Mucosa of descending colon (tissue), 3 donors: ENCODE results near the gene GSTM2. TPM values are rescaled to one million over a fixed set of nuclear protein-coding genes. Genes with fewer than 3 reads are reported as not detected.

Experiments used
- ATAC-seq: fragments of 200-7000 bp; cut with Tn5 transposase; one replicate; pipeline ENCODE4 v1.9.1; 2020; ENCODE audit warnings: mild to moderate bottlenecking, moderate library complexity
- DNase-seq, 3 donors: peaks; one replicate each; pipeline ENCODE4 v3.0.0-alpha.2; 2020
- H3K36me3 ChIP-seq: fragments of 200-600 bp; one replicate; pipeline ENCODE4 v1.8.0; 2021; ENCODE audit warnings: low read depth, mild to moderate bottlenecking
- H3K4me1 ChIP-seq: fragments of 200-600 bp; one replicate; pipeline ENCODE4 v1.8.0; 2021; ENCODE audit warnings: low read depth, mild to moderate bottlenecking
- H3K4me3 ChIP-seq: fragments of 200-600 bp; one replicate; pipeline ENCODE4 v1.8.0; 2021; ENCODE audit warnings: mild to moderate bottlenecking
- H3K9me3 ChIP-seq: fragments of 200-600 bp; one replicate; pipeline ENCODE4 v1.8.0; 2021; ENCODE audit warnings: mild to moderate bottlenecking
- CTCF ChIP-seq: fragments of 200-600 bp; IDR thresholded peaks from one replicate; pipeline ENCODE4 v1.8.0; 2022; ENCODE audit warnings: antibody characterized with exemption, mild to moderate bottlenecking
- intact Hi-C, 2 donors: fragments of 100-400 bp; cut with DNase I in 1 of 2; cut with micrococcal nuclease in 1 of 2; formaldehyde crosslinking; loops; one replicate each; pipeline versions ENCODE4 v1.11.0 to v1.11.1; 2022; cut with DNase I, micrococcal nuclease
- total RNA-seq, 3 donors: library from RNA; stranded (reverse); fragmentation: NEBNext Ultra II Directional in 2 of 3; extraction: Animal tissue kit (Norgen Biotek cat#: 25700) in 2 of 3; gene quantifications; one replicate each; pipeline versions ENCODE4 v1.2.1 to v1.2.4, GENCODE V29; 2021 to 2023
- donor health status: DM: no; HTN: no; CAD: no; lungs with moderate emphysema.
- donor health status: DM: no; HTN: no; CAD: no.
- donor health status: DM: no; HTN: yes; CAD: no.

Gene GSTM2
- total RNA-seq, 3 donors from 2014 or later, result 23.8 to 87.7 (median 41.0) TPM

GRCh38 chr1:109644670-109645069 lies 23.2 kb upstream of the GSTM2 start:
- no peaks in the 10 kb centered on the region for H3K9me3 ChIP-seq
- DNase-seq, result no peak
- no peak for TF ChIP-seq CTCF
- H3K4me1 ChIP-seq, result peaks cover 7% of the 10 kb centered on the region
- ATAC-seq, result no peak
- intact Hi-C loops, result loop anchor here (5.0 to 10.0 kb wide), 3 partner anchors 97 to 340 kb away; partner anchors contain the start of genes AHCYL1 (in 1 of the 2) and GNAI3 (in 1 of the 2)
- no peak overlapping the region for H3K4me3 ChIP-seq
- H3K36me3 ChIP-seq, result no peaks in the 10 kb centered on the region

GRCh38 chr1:109649491-109649914 lies 18.4 kb upstream of the GSTM2 start:
- no peaks in the 10 kb centered on the region for H3K36me3 ChIP-seq
- TF ChIP-seq CTCF, result no peak
- intact Hi-C loops, result loop anchor here in 1 of 2 donors (10.0 kb wide), 1 partner anchor 335 kb away; the partner anchor contains the start of gene AHCYL1
- no peaks in the 10 kb centered on the region for H3K4me1 ChIP-seq
- H3K9me3 ChIP-seq, result no peaks in the 10 kb centered on the region
- ATAC-seq (no peak), DNase-seq (no peak)
- H3K4me3 ChIP-seq, result no peak overlapping the region

GRCh38 chr1:109650609-109651008 lies 17.2 kb upstream of the GSTM2 start:
- intact Hi-C loops, result no loop called here
- H3K9me3 ChIP-seq, result no peaks in the 10 kb centered on the region
- no peaks in the 10 kb centered on the region for H3K36me3 ChIP-seq
- DNase-seq (no peak), ATAC-seq (no peak)
- TF ChIP-seq CTCF, result no peak
- H3K4me1 ChIP-seq, result peaks cover 5% of the 10 kb centered on the region
- H3K4me3 ChIP-seq, result no peak overlapping the region

- ATAC-seq, result no peak
- Histone ChIP-seq H3K9me3 (no peaks in the 10 kb centered on the region), H3K4me3 (no peak overlapping the region), H3K4me1 (peaks cover 10% of the 10 kb centered on the region), H3K36me3 (no peaks in the 10 kb centered on the region)
- TF ChIP-seq CTCF, result no peak
- intact Hi-C loops, result no loop called here
- DNase-seq, result no peak
Observed at GRCh38 chr1:109652402-109652801, 15.5 kb upstream of the GSTM2 start.

- Histone ChIP-seq H3K4me1 (peaks cover 10% of the 10 kb centered on the region), H3K4me3 (no peak overlapping the region), H3K9me3 (no peaks in the 10 kb centered on the region), H3K36me3 (no peaks in the 10 kb centered on the region)
- intact Hi-C loops, result no loop called here
- no peak for DNase-seq
- ATAC-seq, result no peak
- TF ChIP-seq CTCF, result no peak
Observed at GRCh38 chr1:109653306-109653705, 14.6 kb upstream of the GSTM2 start.

GRCh38 chr1:109654519-109654918 lies 13.3 kb upstream of the GSTM2 start:
- ATAC-seq (no peak), DNase-seq (peak in 1 of 3 donors; percentile 30)
- Histone ChIP-seq H3K4me1 (peaks cover 10% of the 10 kb centered on the region), H3K36me3 (no peaks in the 10 kb centered on the region), H3K4me3 (no peak overlapping the region), H3K9me3 (no peaks in the 10 kb centered on the region)
- intact Hi-C loops, result no loop called here
- no peak for TF ChIP-seq CTCF
